ENCODE data around the gene HCCS.

DNA sequence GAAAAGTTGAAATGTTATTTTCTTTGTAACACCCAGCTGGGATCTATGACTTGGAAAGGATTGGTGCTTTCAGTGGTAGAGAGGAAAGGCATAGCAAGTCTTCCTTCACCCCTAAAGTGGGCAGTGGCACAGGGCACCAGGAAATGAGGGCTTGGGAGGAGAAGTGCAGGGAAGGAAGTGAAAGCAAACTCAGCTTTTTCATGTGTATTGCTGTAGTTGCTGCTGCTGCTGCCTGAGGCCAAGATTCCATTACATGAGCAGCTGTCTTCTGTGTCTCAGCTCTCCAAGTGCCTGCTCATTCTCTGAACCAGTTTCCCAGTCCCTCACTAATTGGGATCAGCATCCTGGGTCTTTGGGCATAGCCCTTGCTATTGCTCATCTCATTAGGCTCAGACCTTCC lies 2.6 kb downstream of the HCCS start:
- TF ChIP-seq, protein P1, sequence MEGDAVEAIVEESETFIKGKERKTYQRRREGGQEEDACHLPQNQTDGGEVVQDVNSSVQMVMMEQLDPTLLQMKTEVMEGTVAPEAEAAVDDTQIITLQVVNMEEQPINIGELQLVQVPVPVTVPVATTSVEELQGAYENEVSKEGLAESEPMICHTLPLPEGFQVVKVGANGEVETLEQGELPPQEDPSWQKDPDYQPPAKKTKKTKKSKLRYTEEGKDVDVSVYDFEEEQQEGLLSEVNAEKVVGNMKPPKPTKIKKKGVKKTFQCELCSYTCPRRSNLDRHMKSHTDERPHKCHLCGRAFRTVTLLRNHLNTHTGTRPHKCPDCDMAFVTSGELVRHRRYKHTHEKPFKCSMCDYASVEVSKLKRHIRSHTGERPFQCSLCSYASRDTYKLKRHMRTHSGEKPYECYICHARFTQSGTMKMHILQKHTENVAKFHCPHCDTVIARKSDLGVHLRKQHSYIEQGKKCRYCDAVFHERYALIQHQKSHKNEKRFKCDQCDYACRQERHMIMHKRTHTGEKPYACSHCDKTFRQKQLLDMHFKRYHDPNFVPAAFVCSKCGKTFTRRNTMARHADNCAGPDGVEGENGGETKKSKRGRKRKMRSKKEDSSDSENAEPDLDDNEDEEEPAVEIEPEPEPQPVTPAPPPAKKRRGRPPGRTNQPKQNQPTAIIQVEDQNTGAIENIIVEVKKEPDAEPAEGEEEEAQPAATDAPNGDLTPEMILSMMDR (IDR thresholded peaks at IDR 0.05), result no peak
- no peak for TF ChIP-seq EZH2 (IDR thresholded peaks at IDR 0.05; ENCODE audit: borderline replicate concordance, insufficient read depth, low read depth, low read length, poor library complexity, severe bottlenecking)
